ENCODE measurements around the gene ITFG1.
A peak's percentile ranks its signal among the peaks of the same experiment; 100 is the strongest.

Gene ITFG1

GRCh38 chr16:47229053-47230050, 231.5 kb downstream of the ITFG1 start:
- Histone ChIP-seq H3K9ac (ENCODE audit: low read depth, low read length, poor library complexity, severe bottlenecking) (peak overlapping the region; percentile 63), H3K79me2 (ENCODE audit: insufficient read depth, low read length) (no peaks in the 10 kb centered on the region), H3K36me3 (ENCODE audit: insufficient read depth, low read length) (no peaks in the 10 kb centered on the region), H2AFZ (ENCODE audit: low read length) (no peak overlapping the region), H3F3A (ENCODE audit: low read depth) (peaks cover 9% of the 10 kb centered on the region; the same call in 1 of the 2 replicates), H3K9me3 (ENCODE audit: insufficient read depth, low read depth, low read length) (no peaks in the 10 kb centered on the region), H3K4me1 (ENCODE audit: insufficient read depth, low read length, poor library complexity, severe bottlenecking) (peaks cover 40% of the 10 kb centered on the region), H3K4me2 (ENCODE audit: low read depth, low read length, poor library complexity, severe bottlenecking) (peak overlapping the region; percentile 74), H3K9me2 (replicated peaks; ENCODE audit: low read depth, low read length) (no peaks in the 10 kb centered on the region), H3K4me3 (ENCODE audit: low read length, poor library complexity, severe bottlenecking) (peak overlapping the region; percentile 55), H4K20me1 (ENCODE audit: insufficient read depth, low read length, poor library complexity, severe bottlenecking) (no peaks in the 10 kb centered on the region), H3K27me3 (ENCODE audit: insufficient read depth, low read length, poor library complexity, severe bottlenecking) (no peaks in the 10 kb centered on the region)
- no peak for TF ChIP-seq EZH2phosphoT487 (IDR thresholded peaks at IDR 0.05; ENCODE audit: borderline replicate concordance)
- no peak for TF ChIP-seq CTCF (conservative IDR thresholded peaks at IDR 0.05; ENCODE audit: low read length)

GRCh38 chr16:47228241-47228640, 232.6 kb downstream of the ITFG1 start:
- H3K9me3 ChIP-seq (ENCODE audit: insufficient read depth, low read depth, low read length): no peaks in the 10 kb centered on the region
- H3K79me2 ChIP-seq (ENCODE audit: insufficient read depth, low read length): no peaks in the 10 kb centered on the region
- TF ChIP-seq CTCF (conservative IDR thresholded peaks at IDR 0.05; ENCODE audit: low read length) (no peak), EZH2phosphoT487 (IDR thresholded peaks at IDR 0.05; ENCODE audit: borderline replicate concordance) (no peak)
- H3K4me2 ChIP-seq (ENCODE audit: low read depth, low read length, poor library complexity, severe bottlenecking): no peak overlapping the region
- H3K9ac ChIP-seq (ENCODE audit: low read depth, low read length, poor library complexity, severe bottlenecking): peak overlapping the region; percentile 22
- no peaks in the 10 kb centered on the region for H3K27me3 ChIP-seq (ENCODE audit: insufficient read depth, low read length, poor library complexity, severe bottlenecking)
- H4K20me1 ChIP-seq (ENCODE audit: insufficient read depth, low read length, poor library complexity, severe bottlenecking): no peaks in the 10 kb centered on the region
- no peak overlapping the region for H3K4me3 ChIP-seq (ENCODE audit: low read length, poor library complexity, severe bottlenecking)
- H2AFZ ChIP-seq (ENCODE audit: low read length): no peak overlapping the region
- no peaks in the 10 kb centered on the region for H3K9me2 ChIP-seq (replicated peaks; ENCODE audit: low read depth, low read length)
- H3K36me3 ChIP-seq (ENCODE audit: insufficient read depth, low read length): no peaks in the 10 kb centered on the region
- peaks cover 9% of the 10 kb centered on the region; the same call in 1 of the 2 replicates for H3F3A ChIP-seq (ENCODE audit: low read depth)
- H3K4me1 ChIP-seq (ENCODE audit: insufficient read depth, low read length, poor library complexity, severe bottlenecking): peaks cover 39% of the 10 kb centered on the region

GRCh38 chr16:47213761-47214440, 247.0 kb downstream of the ITFG1 start:
- Histone ChIP-seq H3K4me2 (ENCODE audit: low read depth, low read length, poor library complexity, severe bottlenecking) (no peak overlapping the region), H2AFZ (ENCODE audit: low read length) (no peak overlapping the region), H3K27me3 (ENCODE audit: insufficient read depth, low read length, poor library complexity, severe bottlenecking) (no peaks in the 10 kb centered on the region), H3K9ac (ENCODE audit: low read depth, low read length, poor library complexity, severe bottlenecking) (no peak overlapping the region), H3K79me2 (ENCODE audit: insufficient read depth, low read length) (no peaks in the 10 kb centered on the region), H3K9me2 (replicated peaks; ENCODE audit: low read depth, low read length) (no peaks in the 10 kb centered on the region), H3F3A (ENCODE audit: low read depth) (no peaks in the 10 kb centered on the region), H3K4me1 (ENCODE audit: insufficient read depth, low read length, poor library complexity, severe bottlenecking) (no peaks in the 10 kb centered on the region), H3K9me3 (ENCODE audit: insufficient read depth, low read depth, low read length) (no peaks in the 10 kb centered on the region), H3K4me3 (ENCODE audit: low read length, poor library complexity, severe bottlenecking) (no peak overlapping the region), H3K36me3 (ENCODE audit: insufficient read depth, low read length) (peaks cover 24% of the 10 kb centered on the region), H4K20me1 (ENCODE audit: insufficient read depth, low read length, poor library complexity, severe bottlenecking) (no peaks in the 10 kb centered on the region)
- TF ChIP-seq CTCF (conservative IDR thresholded peaks at IDR 0.05; ENCODE audit: low read length) (no peak), EZH2phosphoT487 (IDR thresholded peaks at IDR 0.05; ENCODE audit: borderline replicate concordance) (no peak)

Measured in Loucy (cell line).